Astrocyte of the cerebellum (primary cell): ENCODE data around the gene C19orf85.
A peak's percentile ranks its signal among the peaks of the same experiment; 100 is the strongest.

Experiments used
- DNase-seq: peaks from one replicate; pipeline ENCODE4 v3.0.0-alpha.2; 2011; ENCODE audit warnings: low read depth
- H3K4me3 ChIP-seq: 2 replicates; pipeline ENCODE4 v1.5.1; 2011; ENCODE audit warnings: mild to moderate bottlenecking, low read depth, low read length, moderate library complexity
- CTCF ChIP-seq: IDR thresholded peaks from 2 replicates; pipeline ENCODE4 v1.5.1; 2012; ENCODE audit warnings: low read length, low read depth, moderate library complexity, mild to moderate bottlenecking; ENCODE audit errors: missing control alignments
- in situ Hi-C: cut with HindIII; loops from 2 replicates; pipeline ENCODE4 v1.10.0; 2017; ENCODE audit warnings: low sequenced_read_pairs

Gene C19orf85

GRCh38 chr19:55463583-55464031 lies 944 bp downstream of the C19orf85 start:
- DNase-seq: no peak
- TF ChIP-seq CTCF: no peak
- H3K4me3 ChIP-seq: no peak overlapping the region
- in situ Hi-C loops: no loop called here

- DNase-seq: no peak
- no peak for TF ChIP-seq CTCF
- H3K4me3 ChIP-seq: no peak overlapping the region
- in situ Hi-C loops: no loop called here
These were observed 1.8 kb downstream of the C19orf85 start for GRCh38 chr19:55462722-55463121.

- DNase-seq: no peak
- peak overlapping the region; percentile 51 for H3K4me3 ChIP-seq
- no peak for TF ChIP-seq CTCF
- in situ Hi-C loops: no loop called here
These were observed 2.5 kb downstream of the C19orf85 start for GRCh38 chr19:55461974-55462626.

- H3K4me3 ChIP-seq: peak within 1 kb of the TSS; percentile 93
- no peak for TF ChIP-seq CTCF
- in situ Hi-C loops: no loop called here
- peak; percentile 99 for DNase-seq
These were observed 3.1 kb downstream of the C19orf85 start, which contains the start of gene ISOC2 for GRCh38 chr19:55461259-55461973. Gene ISOC2, minus strand, starts transcription at chr19:55461642. Its CDS starts 5,156 bp downstream, at chr19:55456486.

- no peak for DNase-seq
- no peak for TF ChIP-seq CTCF
- H3K4me3 ChIP-seq: peak overlapping the region; percentile 93
- in situ Hi-C loops: no loop called here
These were observed 3.8 kb downstream of the C19orf85 start for GRCh38 chr19:55460670-55461258.

GRCh38 chr19:55459950-55460657 lies 4.4 kb downstream of the C19orf85 start:
- in situ Hi-C loops: no loop called here
- DNase-seq: no peak
- H3K4me3 ChIP-seq: peak overlapping the region; percentile 93
- no peak for TF ChIP-seq CTCF
